Measurements from ENCODE around the gene NBR1.
"Not testable (repeated sequence)": the region's sequence is repeated elsewhere in the genome, so short reads cannot be mapped to it uniquely, and the experiment has no call there.

Gene NBR1

GRCh38 chr17:43211480-43212402 is 40.7 kb downstream of the NBR1 start, which contains the start of gene TMEM106A:
TMEM106A (plus strand) TSS chr17:43211875; CDS start chr17:43213042, 1,167 bp downstream.
- DNase-seq (ENCODE audit: low read depth, low spot score) = peak; percentile 46

GRCh38 chr17:43212641-43213490 is 41.9 kb downstream of the NBR1 start:
- no peak for DNase-seq (ENCODE audit: low read depth, low spot score)
- H3K27ac ChIP-seq = no peak overlapping the region

More at GRCh38 chr17:43211480-43212402, 40.7 kb downstream of the NBR1 start, which contains the start of gene TMEM106A:
- H3K27ac ChIP-seq = peak within 1 kb of the TSS; percentile 73

- no peak overlapping the region for H3K27ac ChIP-seq
- no peak for DNase-seq (ENCODE audit: low read depth, low spot score)
Measured at GRCh38 chr17:43213545-43213944, 42.5 kb downstream of the NBR1 start.

GRCh38 chr17:43215341-43215740 is 44.3 kb downstream of the NBR1 start:
- no peak overlapping the region for H3K27ac ChIP-seq

GRCh38 chr17:43216369-43216761 is 45.4 kb downstream of the NBR1 start:
- no peak overlapping the region for H3K27ac ChIP-seq
- DNase-seq (ENCODE audit: low read depth, low spot score) = no peak

More at GRCh38 chr17:43215341-43215740, 44.3 kb downstream of the NBR1 start:
- no peak for DNase-seq (ENCODE audit: low read depth, low spot score)

- H3K27ac ChIP-seq = no peak overlapping the region
- DNase-seq (ENCODE audit: low read depth, low spot score) = no peak
Measured at GRCh38 chr17:43216762-43217613, 46.0 kb downstream of the NBR1 start.

- DNase-seq (ENCODE audit: low read depth, low spot score) = no peak
Measured at GRCh38 chr17:43217614-43218087, 46.6 kb downstream of the NBR1 start.

GRCh38 chr17:43219001-43219400 is 48.0 kb downstream of the NBR1 start:
- H3K27ac ChIP-seq = no peak overlapping the region
- DNase-seq (ENCODE audit: low read depth, low spot score) = no peak

More at GRCh38 chr17:43217614-43218087, 46.6 kb downstream of the NBR1 start:
- no peak overlapping the region for H3K27ac ChIP-seq

- H3K27ac ChIP-seq = no peak overlapping the region
- no peak for DNase-seq (ENCODE audit: low read depth, low spot score)
Measured at GRCh38 chr17:43219746-43220380, 48.8 kb downstream of the NBR1 start.

- DNase-seq (ENCODE audit: low read depth, low spot score) = no peak
- no peak overlapping the region for H3K27ac ChIP-seq
Measured at GRCh38 chr17:43220511-43221125, 49.6 kb downstream of the NBR1 start.

- DNase-seq (ENCODE audit: low read depth, low spot score) = no peak
- no peak overlapping the region for H3K27ac ChIP-seq
Measured at GRCh38 chr17:43224146-43224705, 53.2 kb downstream of the NBR1 start.

GRCh38 chr17:43226393-43226792 is 55.4 kb downstream of the NBR1 start:
- no peak overlapping the region for H3K27ac ChIP-seq
- no peak for DNase-seq (ENCODE audit: low read depth, low spot score)

- DNase-seq (ENCODE audit: low read depth, low spot score); H3K27ac ChIP-seq: not testable (repeated sequence)
Measured at GRCh38 chr17:43228020-43228782, 57.2 kb downstream of the NBR1 start, which contains the start of gene CCDC200. CCDC200 (minus strand) TSS chr17:43228623; CDS start chr17:43228554, 69 bp downstream.

- DNase-seq (ENCODE audit: low read depth, low spot score) = not testable (repeated sequence)
- H3K27ac ChIP-seq = peak overlapping the region; percentile 39
Measured at GRCh38 chr17:43231205-43232020, 60.4 kb downstream of the NBR1 start.

GRCh38 chr17:43232021-43232699 is 61.1 kb downstream of the NBR1 start:
- not testable (repeated sequence) for DNase-seq (ENCODE audit: low read depth, low spot score); H3K27ac ChIP-seq

GRCh38 chr17:43233263-43233662 is 62.2 kb downstream of the NBR1 start:
- not testable (repeated sequence) for H3K27ac ChIP-seq; DNase-seq (ENCODE audit: low read depth, low spot score)
